Sigmoid colon (tissue), 3 donors: ENCODE measurements around the gene PCDHB8.
"Not testable (repeated sequence)": the region's sequence is repeated elsewhere in the genome, so short reads cannot be mapped to it uniquely, and the experiment has no call there.

Experiments
- CTCF ChIP-seq, 4 experiments: fragments of 450-650 bp in 3 of 4; fragments of 200-600 bp in 1 of 4; IDR thresholded peaks; one replicate each; pipeline ENCODE4 v1.5.1; 2016 to 2019; ENCODE audit warnings: antibody characterized with exemption in 4 of 4, mild to moderate bottlenecking in 3 of 4, moderate library complexity in 2 of 4
- POLR2A ChIP-seq, 2 donors: fragments of 450-650 bp; IDR thresholded peaks; one replicate each; pipeline ENCODE4 v1.6.1; 2016; ENCODE audit warnings: antibody characterized with exemption in 2 of 2, mild to moderate bottlenecking in 2 of 2, moderate library complexity in 2 of 2

- not testable (repeated sequence) for TF ChIP-seq POLR2A, CTCF (IDR thresholded peaks at IDR 0.05)
Observed at GRCh38 chr5:141137346-141137745, 40.2 kb upstream of the PCDHB8 start.
